ENCODE data around the gene LIPI. TPM values are rescaled to one million over a fixed set of nuclear protein-coding genes. Genes with fewer than 3 reads are reported as not detected.

Gene LIPI
- not detected for total RNA-seq

DNA sequence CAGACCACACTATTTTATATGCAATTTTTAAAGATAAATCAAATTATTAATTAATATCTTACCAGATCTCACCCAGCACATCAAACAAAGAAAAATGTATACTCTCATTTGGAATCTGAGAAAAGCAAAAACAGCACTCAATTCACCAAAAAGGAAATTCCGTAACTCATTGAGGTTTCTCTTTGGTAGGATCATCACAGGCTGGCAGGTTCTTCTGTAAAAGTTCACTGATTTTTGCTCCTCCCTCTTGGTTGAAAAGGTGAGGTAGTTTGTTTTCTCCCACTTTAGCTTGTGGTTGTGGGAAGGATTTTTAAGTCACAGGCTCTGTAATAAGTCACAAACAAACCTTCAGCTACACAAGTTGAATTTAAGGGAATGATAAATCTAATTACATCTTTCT lies at the start of gene LIPI:
LIPI (minus strand) TSS at position 218 of the 400 bp plus-strand sequence; CDS start at position 108, 110 bp downstream.
- TF ChIP-seq, protein P1, sequence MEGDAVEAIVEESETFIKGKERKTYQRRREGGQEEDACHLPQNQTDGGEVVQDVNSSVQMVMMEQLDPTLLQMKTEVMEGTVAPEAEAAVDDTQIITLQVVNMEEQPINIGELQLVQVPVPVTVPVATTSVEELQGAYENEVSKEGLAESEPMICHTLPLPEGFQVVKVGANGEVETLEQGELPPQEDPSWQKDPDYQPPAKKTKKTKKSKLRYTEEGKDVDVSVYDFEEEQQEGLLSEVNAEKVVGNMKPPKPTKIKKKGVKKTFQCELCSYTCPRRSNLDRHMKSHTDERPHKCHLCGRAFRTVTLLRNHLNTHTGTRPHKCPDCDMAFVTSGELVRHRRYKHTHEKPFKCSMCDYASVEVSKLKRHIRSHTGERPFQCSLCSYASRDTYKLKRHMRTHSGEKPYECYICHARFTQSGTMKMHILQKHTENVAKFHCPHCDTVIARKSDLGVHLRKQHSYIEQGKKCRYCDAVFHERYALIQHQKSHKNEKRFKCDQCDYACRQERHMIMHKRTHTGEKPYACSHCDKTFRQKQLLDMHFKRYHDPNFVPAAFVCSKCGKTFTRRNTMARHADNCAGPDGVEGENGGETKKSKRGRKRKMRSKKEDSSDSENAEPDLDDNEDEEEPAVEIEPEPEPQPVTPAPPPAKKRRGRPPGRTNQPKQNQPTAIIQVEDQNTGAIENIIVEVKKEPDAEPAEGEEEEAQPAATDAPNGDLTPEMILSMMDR (IDR thresholded peaks at IDR 0.05): no peak
- TF ChIP-seq POLR2A (IDR thresholded peaks at IDR 0.05; ENCODE audit: low read depth) (no peak), POLR2AphosphoS5 (IDR thresholded peaks at IDR 0.05) (no peak), EP300 (IDR thresholded peaks at IDR 0.05) (no peak)
- WGBS: 90% methylated on average over 1 of the region's 1 CpG
- intact Hi-C loops (cut with DNase I): no loop called here
- no peak for DNase-seq (ENCODE audit: extremely low spot score)
- peaks cover 0 to 11% (median under 1%) of the 10 kb centered on the region in 4 donors for H3K27me3 ChIP-seq
- no peaks in the 10 kb centered on the region for H3K9me3 ChIP-seq
- H3K4me3 ChIP-seq: no peak within 1 kb of the TSS
- peaks cover under 1 to 5% (median 2%) of the 10 kb centered on the region in 4 donors for H3K4me1 ChIP-seq
- no peaks in the 10 kb centered on the region for H3K36me3 ChIP-seq
- no peak within 1 kb of the TSS for H3K27ac ChIP-seq (replicated peaks in 1 of 4)

DNA sequence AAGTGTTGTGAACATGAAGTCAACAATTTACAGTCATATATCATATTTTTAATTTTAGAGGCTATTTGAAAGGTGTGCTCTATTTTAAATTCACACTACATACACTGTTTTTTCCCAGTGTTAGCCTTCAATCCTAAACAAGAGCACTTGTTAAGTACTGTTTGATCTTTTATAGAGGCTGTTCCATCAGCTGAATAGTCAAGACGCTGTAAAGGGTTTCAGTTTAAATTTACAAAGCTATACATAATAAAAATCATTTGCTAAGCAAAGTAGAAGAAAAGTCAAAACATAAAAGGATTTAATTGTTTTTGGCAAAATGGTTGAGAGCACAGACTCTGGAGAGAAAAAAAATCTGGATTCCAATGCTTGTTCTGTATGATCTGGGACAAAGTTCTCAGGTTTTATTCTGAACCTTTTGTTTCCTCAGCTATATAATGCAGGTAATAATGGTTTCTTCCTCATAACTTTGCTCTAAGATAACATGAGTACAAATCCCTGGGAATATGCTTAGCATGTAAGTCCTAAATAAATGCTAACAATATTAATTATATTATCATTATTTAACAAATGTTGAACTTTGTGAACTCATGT lies 49.5 kb upstream of the LIPI start:
- H3K4me1 ChIP-seq: no peaks in the 10 kb centered on the region
- DNase-seq (ENCODE audit: extremely low spot score): no peak
- TF ChIP-seq, protein P1 (IDR thresholded peaks at IDR 0.05): no peak
- TF ChIP-seq EP300 (IDR thresholded peaks at IDR 0.05): no peak
- no peak for TF ChIP-seq POLR2AphosphoS5 (IDR thresholded peaks at IDR 0.05)
- WGBS: 39% methylated on average over 1 of the region's 1 CpG
- H3K4me3 ChIP-seq: no peak overlapping the region
- H3K27me3 ChIP-seq: no peaks in the 10 kb centered on the region
- H3K9me3 ChIP-seq: no peaks in the 10 kb centered on the region
- intact Hi-C loops (cut with DNase I): no loop called here
- no peaks in the 10 kb centered on the region for H3K36me3 ChIP-seq
- H3K27ac ChIP-seq (replicated peaks in 1 of 4): no peak overlapping the region

DNA sequence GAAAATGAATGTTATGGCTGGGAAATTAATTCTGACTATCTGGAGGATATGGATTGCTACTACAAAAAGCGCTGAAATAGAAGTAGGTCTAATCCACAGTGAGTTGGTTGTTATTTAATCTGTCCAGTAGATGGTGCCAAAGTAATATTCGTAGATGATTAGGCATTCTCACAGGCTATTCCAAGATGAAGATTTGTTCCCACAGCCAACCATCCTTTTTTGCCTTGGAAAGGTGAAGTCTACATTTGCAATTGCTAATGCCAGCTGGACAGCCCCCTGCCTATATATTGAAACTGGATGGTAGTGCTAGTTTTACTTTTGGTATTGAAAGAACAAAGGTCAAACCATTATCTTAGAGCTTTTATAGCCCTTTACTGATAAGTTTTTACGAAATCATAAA lies 49.0 kb upstream of the LIPI start:
- Histone ChIP-seq H3K27ac (replicated peaks in 1 of 4) (no peak overlapping the region), H3K9me3 (no peaks in the 10 kb centered on the region), H3K4me3 (no peak overlapping the region), H3K27me3 (no peaks in the 10 kb centered on the region), H3K36me3 (no peaks in the 10 kb centered on the region), H3K4me1 (no peaks in the 10 kb centered on the region)
- no peak for DNase-seq (ENCODE audit: extremely low spot score)
- no peak for TF ChIP-seq POLR2A (IDR thresholded peaks at IDR 0.05; ENCODE audit: low read depth)
- TF ChIP-seq, protein P1 (IDR thresholded peaks at IDR 0.05): peak; percentile 36 to 59 (median 41)
- intact Hi-C loops (cut with DNase I): loop anchor here (10.0 kb wide), 1 partner anchor 1335 kb away; no protein-coding TSS in a partner anchor
- 37% methylated on average over 3 of the region's 3 CpGs for WGBS

DNA sequence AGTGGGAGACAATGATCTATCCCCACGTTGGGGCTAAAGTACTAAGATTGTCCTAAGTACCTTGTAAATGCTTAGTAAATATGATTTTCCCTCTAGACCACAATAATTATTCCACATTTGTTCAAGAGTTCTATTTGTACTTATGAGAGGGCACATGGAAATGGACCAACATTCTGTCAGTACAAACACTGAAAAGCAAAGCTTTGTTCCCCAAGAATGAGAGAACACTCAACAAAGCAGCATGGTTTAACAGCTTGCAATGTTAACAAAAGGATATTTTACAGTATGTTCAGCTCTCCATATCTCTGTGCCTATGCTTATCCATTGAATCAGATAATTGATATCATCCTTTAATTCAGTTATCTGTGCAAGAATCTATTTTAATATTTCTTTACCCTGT lies 40.6 kb upstream of the LIPI start:
- intact Hi-C loops (cut with DNase I): loop anchor here (10.0 kb wide), 1 partner anchor 1343 kb away; no protein-coding TSS in a partner anchor
- no peak overlapping the region for H3K4me3 ChIP-seq
- DNase-seq (ENCODE audit: extremely low spot score): no peak
- TF ChIP-seq POLR2A (IDR thresholded peaks at IDR 0.05; ENCODE audit: low read depth): no peak
- TF ChIP-seq EP300 (IDR thresholded peaks at IDR 0.05): no peak
- no peak for TF ChIP-seq POLR2AphosphoS5 (IDR thresholded peaks at IDR 0.05)
- WGBS: 59% methylated on average over 1 of the region's 1 CpG
- no peak overlapping the region for H3K27ac ChIP-seq (replicated peaks in 1 of 4)
- no peaks in the 10 kb centered on the region for H3K27me3 ChIP-seq
- no peaks in the 10 kb centered on the region for H3K9me3 ChIP-seq
- no peaks in the 10 kb centered on the region for H3K36me3 ChIP-seq
- no peaks in the 10 kb centered on the region for H3K4me1 ChIP-seq

DNA sequence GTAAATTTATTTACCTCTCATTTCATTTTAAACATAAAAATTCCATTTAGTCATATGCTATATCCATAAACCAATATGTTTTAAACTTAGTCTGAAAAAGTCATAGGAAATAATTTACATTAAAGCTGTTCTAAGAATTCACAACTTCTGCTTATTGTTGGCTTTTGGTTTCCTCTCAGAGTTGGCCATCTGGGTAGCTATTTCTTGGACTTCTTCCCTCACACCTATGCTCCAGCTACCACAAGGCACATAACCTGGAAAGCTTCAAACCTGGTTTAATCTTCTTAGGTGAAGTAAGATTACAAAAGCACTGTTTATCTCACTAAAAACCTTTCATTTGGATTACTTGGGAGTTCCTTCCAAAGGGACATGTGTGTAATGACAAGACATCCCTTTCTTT lies 35.0 kb upstream of the LIPI start:
- intact Hi-C loops (cut with DNase I): no loop called here

More for the DNA sequence above, 35.0 kb upstream of the LIPI start:
- TF ChIP-seq POLR2AphosphoS5 (IDR thresholded peaks at IDR 0.05) (no peak), EP300 (IDR thresholded peaks at IDR 0.05) (no peak), POLR2A (IDR thresholded peaks at IDR 0.05; ENCODE audit: low read depth) (no peak)
- TF ChIP-seq, protein P1 (IDR thresholded peaks at IDR 0.05): no peak
- H3K9me3 ChIP-seq: no peaks in the 10 kb centered on the region
- no peak for DNase-seq (ENCODE audit: extremely low spot score)
- H3K27me3 ChIP-seq: no peaks in the 10 kb centered on the region
- H3K4me1 ChIP-seq: no peaks in the 10 kb centered on the region
- H3K36me3 ChIP-seq: no peaks in the 10 kb centered on the region
- H3K4me3 ChIP-seq: no peak overlapping the region
- H3K27ac ChIP-seq (replicated peaks in 1 of 4): no peak overlapping the region

Data from esophagus muscularis mucosa (tissue), 4 donors.